RWPE1 (cell line): ENCODE results near the gene SYTL3.
A peak's percentile ranks its signal among the peaks of the same experiment; 100 is the strongest.

ENCODE experiments used
- CTCF ChIA-PET: fragments of 350-600 bp; sonication (Branson Sonifier 250); formaldehyde crosslinking; extraction: SDS; loops from one replicate; lab custom pipeline; 2021; lab: Yijun Ruan, JAX
- POLR2A ChIA-PET: fragments of 400-600 bp; formaldehyde crosslinking; extraction: SDS; loops from one replicate; lab custom pipeline; 2020; ENCODE audit warnings: antibody characterized with exemption; ENCODE audit not compliant: low non-redundant PET; lab: Yijun Ruan, JAX
- DNase-seq: peaks from one replicate; pipeline ENCODE4 v3.0.0; 2012; ENCODE audit warnings: low spot score
- H3K27ac ChIP-seq: fragments of 450-650 bp; 2 replicates; pipeline ENCODE4 v1.5.1; 2017
- TF ChIP-seq, protein P1 (sequence below): fragments of 450-650 bp; conservative IDR thresholded peaks from 2 replicates; pipeline ENCODE4 v1.5.1; 2017; ENCODE audit warnings: low read depth, mild to moderate bottlenecking

The SYTL3 gene

DNA sequence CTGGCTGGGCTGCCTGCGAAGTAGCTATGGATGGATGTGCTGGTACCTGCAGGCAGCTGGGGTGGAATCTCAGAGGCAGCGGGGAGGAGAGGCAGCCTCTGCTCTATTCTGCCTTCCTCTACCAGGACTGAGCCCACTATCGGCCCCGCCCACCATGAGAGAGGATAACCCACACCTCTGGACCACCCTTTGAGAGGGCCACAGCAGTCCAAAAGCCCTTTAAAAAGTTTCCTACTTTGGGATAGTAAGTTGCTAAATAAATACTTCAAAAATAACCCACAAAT, 133.3 kb downstream of the SYTL3 start:
- TF ChIP-seq, protein P1, sequence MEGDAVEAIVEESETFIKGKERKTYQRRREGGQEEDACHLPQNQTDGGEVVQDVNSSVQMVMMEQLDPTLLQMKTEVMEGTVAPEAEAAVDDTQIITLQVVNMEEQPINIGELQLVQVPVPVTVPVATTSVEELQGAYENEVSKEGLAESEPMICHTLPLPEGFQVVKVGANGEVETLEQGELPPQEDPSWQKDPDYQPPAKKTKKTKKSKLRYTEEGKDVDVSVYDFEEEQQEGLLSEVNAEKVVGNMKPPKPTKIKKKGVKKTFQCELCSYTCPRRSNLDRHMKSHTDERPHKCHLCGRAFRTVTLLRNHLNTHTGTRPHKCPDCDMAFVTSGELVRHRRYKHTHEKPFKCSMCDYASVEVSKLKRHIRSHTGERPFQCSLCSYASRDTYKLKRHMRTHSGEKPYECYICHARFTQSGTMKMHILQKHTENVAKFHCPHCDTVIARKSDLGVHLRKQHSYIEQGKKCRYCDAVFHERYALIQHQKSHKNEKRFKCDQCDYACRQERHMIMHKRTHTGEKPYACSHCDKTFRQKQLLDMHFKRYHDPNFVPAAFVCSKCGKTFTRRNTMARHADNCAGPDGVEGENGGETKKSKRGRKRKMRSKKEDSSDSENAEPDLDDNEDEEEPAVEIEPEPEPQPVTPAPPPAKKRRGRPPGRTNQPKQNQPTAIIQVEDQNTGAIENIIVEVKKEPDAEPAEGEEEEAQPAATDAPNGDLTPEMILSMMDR, result no peak
- ChIA-PET POLR2A (no interaction called here), CTCF (interaction anchor here (0.5 kb wide), 1 partner anchor 189 kb away, joined by 3 read pairs; no protein-coding TSS in a partner anchor)
- no peak overlapping the region; the same call in 1 of the 2 replicates for H3K27ac ChIP-seq
- no peak for DNase-seq

DNA sequence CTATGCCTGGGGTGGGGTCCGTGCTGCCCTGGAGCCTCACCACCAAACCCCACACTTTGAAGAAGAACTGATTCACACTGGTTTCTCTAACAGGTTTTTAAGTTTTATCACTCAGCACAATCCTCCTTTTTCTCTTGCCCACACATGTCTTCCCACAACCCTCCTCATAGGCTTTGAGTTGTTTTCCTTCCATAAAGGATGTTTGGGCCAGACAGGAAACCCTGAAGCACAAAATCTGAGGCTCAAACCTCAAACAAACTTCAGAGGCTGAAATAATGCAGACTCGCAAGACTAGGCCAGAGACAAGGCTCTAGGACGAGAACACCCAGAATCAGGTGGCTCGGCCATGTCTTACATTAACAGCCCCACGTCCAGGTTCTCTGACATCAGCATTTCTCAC, 134.0 kb downstream of the SYTL3 start:
- ChIA-PET CTCF (no interaction called here), POLR2A (no interaction called here)
- H3K27ac ChIP-seq, result no peak overlapping the region
- TF ChIP-seq, protein P1, result no peak
- no peak for DNase-seq

DNA sequence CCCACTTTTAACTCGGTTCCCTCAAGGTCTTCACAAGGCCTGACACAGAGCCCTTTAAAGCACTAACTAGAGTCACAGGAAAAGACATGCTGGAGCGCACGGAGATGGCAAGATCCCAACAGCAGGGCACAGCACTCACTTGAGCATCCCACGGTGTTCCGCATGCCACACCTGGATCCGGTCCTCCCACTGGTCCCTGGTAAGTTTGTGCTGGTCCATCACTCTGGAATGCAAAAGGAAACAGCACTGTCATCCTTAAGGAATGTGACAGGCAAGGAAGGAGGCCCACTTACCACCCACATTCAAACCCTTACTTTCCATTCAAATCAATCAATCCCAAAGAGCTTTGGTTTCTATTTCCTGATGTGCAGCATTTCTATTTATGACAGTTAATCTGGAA, 134.7 kb downstream of the SYTL3 start:
- CTCF ChIA-PET, result interaction anchor here (0.5 to 1.3 kb wide), 2 partner anchors 563 to 652 kb away, joined by 4 to 5 read pairs; no protein-coding TSS in a partner anchor
- POLR2A ChIA-PET, result no interaction called here
- DNase-seq, result peak; percentile 89
- H3K27ac ChIP-seq, result peak overlapping the region; percentile 66
- TF ChIP-seq, protein P1, result no peak

DNA sequence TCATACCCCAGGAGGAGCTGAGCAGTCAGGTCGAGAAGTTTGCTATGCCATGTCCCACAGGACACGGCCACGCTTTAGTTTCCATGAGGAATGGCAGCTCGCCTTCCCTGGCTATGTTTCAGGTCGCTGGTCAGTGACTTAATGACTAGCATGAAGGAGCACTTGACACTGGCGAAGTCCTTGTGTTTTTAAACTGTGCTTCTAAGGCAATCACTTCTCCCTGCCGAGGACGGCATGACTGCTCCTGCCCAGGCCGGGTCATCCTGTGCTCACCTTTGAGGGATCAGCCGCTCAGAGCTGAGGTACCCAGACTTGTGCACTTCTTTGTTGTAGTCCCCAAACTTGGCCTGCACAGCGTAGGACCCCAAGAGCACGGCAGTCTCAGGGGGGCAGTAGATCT, 135.2 kb downstream of the SYTL3 start:
- TF ChIP-seq, protein P1, result no peak
- H3K27ac ChIP-seq, result peak overlapping the region; percentile 66
- no peak for DNase-seq
- ChIA-PET POLR2A (no interaction called here), CTCF (interaction anchor here (0.5 to 1.3 kb wide), 2 partner anchors 564 to 653 kb away, joined by 4 to 5 read pairs; no protein-coding TSS in a partner anchor)

DNA sequence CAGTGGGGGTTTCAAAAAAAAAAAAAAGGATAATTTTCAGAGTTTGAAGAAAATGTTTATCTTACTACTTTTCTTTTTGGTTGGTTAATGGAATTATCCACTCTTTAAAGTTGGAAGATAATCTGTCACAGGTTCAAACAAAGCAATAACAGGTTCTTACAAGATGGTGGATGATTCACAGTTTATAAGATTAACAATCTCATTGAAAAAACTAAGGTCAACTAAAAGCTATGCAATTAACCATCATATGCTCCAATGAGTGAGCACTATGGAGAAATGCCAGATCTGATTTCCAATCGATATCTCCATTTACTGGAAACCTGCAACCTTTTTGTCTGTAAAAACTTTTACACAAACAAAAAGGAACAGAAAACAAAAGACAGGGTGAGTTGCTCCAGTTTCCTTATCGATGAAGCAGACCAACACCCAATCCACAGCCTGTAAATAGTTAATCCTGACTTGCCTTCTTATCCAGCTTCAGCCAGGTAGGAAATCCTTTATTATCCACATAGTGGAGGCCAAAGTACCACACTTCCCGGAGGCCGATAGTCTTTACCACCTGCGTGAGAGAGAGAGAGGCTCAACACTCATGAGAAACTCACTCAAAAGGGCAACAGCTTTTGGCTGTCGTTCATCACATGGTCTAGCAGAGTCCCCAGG, 136.9 kb downstream of the SYTL3 start:
- ChIA-PET POLR2A (no interaction called here), CTCF (interaction anchor here (0.6 kb wide), 1 partner anchor 204 kb away, joined by 10 read pairs; no protein-coding TSS in a partner anchor)
- peak overlapping the region; percentile 42 for H3K27ac ChIP-seq
- TF ChIP-seq, protein P1, result no peak
- no peak for DNase-seq

DNA sequence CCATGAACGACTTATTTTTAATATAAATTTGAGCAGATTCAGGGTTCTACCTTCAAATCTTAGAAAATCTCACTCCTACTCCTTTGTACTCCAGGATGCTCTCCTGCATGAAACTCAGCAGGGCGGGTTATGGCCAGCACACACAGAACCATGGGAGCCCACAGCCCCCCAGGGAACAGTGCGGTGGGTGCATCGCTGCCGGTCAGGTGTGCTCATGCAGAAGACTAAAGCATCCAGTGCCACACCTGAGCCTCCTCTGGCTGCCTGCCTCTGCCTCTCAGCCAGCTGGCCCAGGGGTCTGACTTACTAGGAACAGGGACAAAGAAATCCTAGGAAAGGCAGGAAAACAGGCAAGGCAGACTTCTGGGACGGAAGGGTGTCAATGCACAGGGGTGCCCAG, 137.5 kb downstream of the SYTL3 start:
- TF ChIP-seq, protein P1, result no peak
- CTCF ChIA-PET, result no interaction called here
- H3K27ac ChIP-seq, result peak overlapping the region; percentile 42
- POLR2A ChIA-PET, result no interaction called here
- DNase-seq, result no peak
